GM19328 (cell line): ENCODE results near the gene TGFBI.

Source experiments
- ATAC-seq: cut with Tn5 transposase; IDR thresholded peaks from one replicate; pipeline ENCODE4 v1.9.1; 2021; ENCODE audit warnings: mild to moderate bottlenecking, moderate library complexity; ENCODE audit not compliant: unreplicated experiment

Gene TGFBI

DNA sequence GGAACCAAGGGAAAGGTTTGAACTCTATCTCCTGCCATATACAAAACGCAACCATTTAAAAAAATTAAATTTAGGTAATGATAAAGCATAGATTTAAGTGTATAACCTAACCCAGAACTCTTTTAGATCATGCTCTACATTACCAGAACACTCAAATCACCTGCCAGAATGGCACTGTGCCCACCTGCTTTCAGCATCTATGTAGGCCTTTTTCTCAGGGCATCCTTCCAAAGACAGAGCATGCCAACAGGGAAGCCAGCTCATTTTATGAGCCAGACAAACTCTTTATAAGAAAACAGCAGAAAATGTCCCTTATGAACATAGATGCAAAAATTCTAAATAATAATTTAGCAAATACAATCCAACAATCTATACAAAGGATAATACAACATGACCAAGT, 55.9 kb downstream of the TGFBI start:
- no peak for ATAC-seq

DNA sequence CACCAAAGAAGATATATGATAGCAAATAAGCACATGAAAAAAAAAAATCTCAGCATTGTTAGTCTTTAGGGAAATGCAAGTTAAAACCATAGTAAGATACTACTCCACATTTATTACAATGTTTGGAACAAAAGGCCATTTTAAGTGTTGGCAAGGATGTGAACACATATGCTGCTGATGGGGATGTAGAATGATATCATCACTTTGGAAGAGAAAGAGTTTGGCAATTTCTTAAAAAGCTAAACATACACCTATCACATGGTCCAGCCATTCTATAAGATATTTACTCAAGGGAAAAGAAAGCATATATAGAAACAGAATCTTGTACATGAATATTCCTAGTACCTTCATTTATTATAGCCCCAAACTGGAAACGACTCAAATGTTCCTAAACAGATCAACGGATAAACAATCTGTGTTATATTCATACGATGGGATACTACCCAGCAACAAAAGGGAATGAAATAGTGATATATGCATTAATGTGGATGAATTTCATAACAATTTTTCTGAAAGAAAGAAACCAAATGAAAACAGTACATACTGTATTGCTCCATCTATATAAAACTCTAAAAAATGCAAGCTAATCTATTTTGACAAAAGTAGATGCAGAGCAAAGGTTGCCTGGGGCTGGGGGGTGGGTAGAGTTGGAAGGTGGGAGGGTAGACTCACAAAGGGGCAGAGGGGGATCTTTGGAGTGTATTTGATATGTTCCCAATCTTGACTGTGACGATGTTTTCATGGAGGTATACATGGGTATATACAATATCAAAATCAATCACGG, 58.2 kb downstream of the TGFBI start:
- no peak for ATAC-seq

DNA sequence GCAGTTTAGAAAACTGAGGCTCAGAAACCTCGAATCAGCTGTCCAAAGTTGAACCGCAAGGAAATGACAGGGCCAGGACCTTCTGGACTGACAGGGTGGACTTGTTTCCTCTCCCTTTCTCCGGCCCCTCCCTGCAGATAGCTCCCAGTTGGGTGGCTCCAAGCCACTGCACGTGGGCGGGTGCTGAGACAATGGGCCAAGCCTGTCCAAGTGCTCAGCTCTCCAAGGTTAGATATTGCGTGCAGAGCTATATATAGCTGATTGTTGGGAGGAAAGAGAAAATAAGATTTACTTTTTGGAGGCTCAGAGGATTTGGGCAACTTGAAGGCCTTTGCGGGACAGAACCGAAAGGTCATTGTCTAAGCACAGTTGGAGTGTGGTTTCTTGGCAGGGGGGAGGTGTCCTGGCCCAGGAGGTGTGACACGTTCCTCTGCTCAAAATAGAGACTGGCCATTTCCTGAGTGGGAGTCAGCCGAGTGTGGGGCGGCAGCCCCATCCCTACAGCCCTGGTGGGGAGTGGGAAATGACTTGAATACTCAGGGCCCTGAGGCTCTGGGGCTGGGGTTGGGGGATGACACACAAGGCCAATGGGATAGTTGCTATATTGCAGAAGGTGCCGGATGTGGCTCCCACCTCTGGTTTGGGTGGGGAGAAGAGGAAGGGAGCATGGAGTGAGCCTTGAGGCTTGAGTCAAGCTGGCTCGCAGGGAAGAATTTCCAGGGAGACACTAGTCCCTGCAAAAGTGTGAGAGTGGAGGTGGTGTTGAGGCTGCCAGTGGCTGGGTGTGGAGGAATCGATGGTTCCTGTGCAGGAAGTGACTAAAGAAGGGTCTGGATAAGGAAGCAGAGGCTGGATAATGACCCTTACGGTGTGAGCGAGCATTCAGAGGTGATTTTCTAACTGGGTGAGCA, 59.4 kb downstream of the TGFBI start:
- no peak for ATAC-seq

DNA sequence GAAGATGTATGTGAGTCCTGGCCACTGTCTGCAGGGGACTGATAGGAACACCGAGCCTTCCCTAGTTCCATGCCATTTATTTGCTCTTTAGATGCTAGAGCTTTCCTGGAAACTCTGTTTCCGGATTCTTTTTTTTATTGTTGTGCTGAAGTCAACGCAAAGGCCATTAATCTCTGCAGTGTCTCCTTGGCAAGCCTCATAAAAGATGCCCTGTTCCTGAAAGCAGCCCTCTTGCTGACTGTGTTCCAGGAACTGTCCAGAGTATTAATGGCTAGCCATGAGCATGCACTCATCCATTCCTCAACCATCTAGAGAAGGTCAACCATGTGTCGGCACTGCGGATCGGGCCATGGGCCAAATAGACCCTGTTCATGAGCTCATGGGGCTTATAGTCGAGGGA, 61.0 kb downstream of the TGFBI start:
- no peak for ATAC-seq

DNA sequence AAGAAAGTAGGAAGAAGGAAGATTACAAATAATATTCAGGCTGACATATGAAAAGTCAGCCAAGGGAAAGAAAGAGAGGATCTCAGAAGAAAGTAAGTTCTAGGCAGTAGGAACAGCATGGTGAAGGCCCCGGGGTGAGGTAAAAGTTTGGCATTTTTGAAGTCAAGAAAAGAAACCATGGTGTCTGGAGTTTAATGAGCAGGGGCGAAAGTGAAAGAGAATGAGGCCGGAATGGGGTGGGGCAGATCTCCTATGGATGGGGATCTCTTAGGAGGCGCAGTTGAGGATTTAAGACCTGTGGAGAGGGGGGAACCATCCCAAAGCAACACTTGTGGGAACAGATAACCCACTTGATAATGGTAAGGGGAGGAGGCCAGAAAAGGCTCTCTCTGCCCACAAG, 61.5 kb downstream of the TGFBI start:
- ATAC-seq, result no peak

DNA sequence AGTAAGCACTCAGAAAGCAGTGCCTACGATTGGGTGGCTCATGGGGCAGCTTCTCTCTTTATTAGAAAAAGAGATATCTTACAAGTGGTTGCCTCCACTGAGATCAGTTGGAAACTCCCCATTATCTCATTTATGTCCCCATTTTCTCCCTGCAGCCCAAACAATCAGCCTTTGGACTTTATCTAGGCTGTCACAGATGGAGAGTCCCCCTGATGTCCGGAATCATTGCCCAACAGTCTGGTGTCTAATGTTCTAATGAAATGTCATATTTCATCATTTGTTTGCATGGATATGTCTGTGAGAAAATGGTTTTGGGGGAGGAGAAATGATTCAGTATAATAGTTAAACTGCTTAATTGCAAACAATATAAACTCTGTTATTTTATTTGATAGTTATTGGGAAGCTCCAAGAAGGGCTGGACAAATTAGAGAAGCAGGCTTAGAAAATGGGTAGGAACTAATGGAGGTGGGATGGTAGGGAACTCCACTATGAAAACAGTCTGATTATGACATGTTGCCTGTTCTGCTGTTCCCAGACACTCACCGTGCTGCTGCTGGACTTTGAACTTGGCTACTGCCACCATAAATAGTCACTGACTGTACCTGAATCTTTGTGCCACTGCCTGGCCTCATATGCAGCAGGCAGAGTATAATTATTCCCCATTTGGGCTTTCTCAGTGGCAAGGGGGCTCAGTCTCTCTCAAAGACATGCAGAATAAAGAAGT, 65.6 kb downstream of the TGFBI start:
- no peak for ATAC-seq

DNA sequence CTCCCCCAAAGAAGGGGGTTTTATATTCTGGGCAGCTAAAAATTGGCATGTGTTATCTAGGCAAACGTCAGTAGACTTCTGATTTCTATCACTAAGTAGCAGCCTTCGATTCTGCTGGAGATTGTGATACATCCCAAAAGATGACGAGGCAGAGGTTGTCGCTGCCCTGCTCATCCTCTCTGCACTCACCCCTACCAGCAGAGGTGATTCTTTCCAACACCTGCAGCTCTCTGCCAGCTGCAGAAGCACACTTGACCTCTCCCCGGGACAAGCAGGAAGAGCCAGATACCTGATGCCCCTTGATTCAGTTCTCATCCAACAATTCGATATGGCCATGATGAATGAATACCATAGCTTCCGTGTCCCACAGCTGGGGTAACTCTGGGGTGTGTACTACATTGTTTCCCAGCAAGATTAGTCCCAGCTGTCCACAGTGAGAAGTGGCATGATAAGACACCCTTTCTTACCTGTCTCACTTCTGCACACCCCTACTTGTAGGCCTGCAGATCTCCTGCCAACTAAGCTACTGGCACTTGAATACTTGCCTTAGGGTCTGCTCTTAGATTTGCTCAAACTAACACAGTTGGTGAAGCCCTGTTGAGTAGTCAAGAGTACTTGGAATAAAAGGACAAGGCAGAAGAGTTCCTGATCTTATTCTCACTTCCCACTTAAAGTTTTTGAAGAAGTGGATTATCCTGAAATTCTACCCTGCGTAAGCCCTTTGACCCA, 66.3 kb downstream of the TGFBI start:
- no peak for ATAC-seq

DNA sequence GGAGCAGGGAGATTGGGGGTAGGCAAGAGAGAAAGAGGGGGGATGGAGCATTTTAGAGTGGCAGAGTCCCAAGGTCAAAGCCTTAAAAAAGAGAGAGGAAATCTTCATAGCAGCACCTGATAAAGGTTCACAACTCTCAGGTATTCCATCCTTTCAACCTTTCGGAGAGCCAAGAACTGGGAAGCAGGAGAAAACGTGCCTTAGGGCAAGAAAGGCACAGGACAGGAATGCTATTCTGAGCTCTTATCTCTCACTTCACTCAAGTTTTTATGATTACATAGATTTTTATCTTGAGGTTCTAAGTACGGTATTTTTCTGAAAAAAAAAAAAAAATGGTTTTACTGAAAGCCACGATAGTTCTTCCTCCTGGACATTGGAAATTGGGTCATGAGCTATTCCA, 69.4 kb downstream of the TGFBI start:
- ATAC-seq, result no peak

DNA sequence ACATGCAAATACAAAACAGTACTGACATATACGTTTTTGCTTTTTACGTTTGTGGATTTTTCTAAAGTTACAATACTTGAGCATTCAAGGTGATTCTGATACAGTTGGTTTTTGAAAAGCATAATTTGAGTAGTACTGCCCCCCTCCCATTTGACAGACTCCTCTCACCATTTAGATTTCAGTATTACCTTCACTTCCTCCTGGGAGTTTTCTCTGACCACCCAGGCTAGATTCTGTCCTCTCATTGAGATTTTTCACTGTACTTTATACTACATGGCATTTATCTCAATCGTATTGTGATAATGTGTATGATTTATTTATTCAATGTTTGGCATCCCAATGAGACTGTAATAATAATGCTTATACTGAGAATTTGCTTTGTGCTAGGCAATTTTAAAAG, 71.1 kb downstream of the TGFBI start:
- no peak for ATAC-seq

DNA sequence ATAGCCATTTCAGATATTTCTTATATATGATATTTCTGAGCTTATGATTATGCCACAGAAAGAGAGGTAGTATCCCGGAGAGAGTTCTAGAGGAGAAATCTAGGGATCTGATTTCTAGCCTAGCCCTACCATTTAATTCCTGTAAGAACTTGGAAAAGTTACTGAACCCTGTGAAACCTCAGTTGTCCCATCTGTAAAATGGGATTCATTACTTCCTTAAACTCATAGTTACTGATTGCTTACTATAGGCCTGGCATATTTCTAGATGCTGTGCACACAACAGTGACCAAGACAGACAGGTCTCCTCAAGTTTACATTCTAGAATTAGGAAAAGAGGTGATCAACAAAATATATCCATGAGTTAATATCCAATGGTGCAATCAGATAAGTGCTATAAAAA, 73.1 kb downstream of the TGFBI start:
- no peak for ATAC-seq

DNA sequence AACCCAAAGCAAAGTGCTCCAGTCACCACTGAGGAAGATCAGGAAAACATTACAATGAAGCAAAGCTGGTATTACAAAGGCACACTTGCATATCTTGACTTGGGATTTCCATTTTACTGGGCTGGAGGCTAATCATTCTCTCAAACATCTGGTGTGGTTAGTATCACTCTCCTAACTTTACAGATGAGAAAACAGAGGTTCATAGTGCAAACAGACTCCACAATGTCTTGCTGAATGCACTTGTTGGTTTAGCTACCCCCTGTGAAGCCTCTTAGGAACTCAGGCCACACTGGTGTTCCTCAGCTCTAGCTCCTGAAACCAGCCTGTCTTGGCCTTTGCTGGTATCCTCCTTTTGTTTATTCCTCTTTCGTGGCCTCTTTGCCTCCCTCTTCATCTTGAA, 74.3 kb downstream of the TGFBI start:
- ATAC-seq, result no peak

DNA sequence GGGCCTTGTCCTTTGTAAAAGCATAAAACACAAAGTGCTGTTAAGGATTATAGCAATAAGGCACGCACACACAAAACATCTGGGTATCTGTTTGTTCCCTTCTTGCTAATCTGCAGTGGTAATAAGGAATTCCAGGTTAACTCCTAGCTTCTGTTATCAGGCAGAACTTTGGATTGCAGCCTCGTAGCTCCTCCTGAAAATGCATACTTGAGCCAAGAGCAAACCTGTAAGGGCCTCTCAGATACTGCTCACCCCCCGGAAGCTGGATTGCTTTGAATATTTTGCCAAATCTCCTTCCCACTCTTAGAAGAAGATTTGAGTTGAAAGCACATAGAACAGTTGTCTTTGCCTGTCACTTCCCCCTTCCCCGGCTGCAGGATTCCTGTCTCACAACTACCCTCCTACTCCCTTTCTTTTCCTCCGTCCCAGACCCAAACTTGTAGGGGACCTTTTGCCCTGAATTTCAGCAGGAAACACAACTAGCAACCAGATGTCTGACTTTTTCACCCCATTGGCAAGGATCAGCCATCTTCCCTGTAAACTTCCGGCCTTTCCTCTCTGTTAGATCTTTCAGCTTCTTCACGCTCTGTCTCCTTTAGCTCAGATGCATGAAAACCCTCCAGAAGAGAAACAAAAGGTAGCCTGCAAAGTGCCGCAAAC, 75.6 kb downstream of the TGFBI start:
- ATAC-seq, result no peak

DNA sequence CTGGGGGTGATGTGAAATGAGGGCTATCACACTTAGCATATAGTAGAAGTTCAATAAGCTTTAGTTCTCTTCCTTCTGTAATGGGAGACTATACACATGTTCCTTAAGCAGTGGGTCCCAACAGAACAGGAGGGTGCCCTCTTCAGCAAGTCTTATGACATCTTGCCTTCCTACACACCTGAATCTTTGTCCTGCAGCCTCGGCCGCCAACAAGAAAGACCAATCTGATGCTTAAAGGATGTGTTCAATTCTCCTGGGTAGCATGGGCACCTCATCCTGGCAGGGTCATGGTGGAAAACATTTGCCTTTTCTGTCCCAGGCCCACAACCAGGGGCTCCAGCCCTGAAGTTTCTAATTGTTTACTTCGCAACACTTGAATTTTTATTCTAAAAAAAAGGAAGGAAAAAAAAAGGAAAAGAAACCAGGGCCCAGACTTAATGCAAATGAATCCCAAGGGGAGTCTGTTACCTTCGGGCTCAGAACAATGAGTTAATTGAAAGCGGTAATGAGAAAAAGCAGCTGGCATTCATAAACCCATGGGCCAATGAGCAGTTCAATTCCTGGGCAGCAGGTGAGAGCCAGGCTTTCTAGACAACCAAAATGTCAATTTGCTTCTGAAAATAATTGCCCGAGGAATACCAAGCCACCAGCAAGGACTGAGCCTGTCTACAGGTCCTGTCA, 77.7 kb downstream of the TGFBI start:
- no peak for ATAC-seq

DNA sequence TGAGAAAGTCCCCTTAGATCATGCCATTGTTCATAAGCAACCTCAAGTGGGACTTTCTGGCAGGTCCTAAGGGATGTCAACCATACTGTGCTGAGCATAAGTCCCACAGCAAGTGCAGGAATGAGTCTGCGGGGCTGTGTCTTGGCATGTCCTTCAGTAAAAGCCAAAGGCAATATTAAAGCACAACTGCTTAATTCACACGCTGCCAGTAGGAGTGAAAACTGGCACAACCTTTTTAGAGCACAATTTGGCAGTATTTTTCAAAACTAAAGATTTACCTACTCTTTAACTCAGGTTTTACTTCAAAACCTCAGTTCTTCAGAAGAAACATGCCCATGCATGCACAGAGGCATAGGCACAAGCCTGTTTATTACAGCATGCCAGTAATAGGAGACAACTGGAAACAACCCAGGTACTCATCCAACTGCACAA, 79.4 kb downstream of the TGFBI start:
- ATAC-seq, result no peak

DNA sequence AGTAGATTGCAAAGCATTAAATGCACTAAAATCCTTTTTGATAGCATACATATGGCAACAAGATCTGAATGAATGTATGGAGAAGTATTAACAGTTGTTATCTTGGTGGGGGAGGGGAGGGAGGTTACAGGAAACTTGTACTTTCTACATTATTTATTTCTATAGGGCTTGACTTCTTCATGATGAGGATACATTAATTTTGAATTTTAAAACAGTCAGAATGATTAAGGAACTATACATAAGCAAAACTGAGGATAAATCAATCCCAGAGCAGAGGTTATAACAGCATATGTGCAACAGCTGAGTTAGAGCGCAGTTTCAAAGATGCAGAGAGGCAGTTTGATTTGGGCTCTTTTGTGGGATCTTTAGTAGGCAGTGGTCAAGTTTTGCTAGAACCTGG, 80.0 kb downstream of the TGFBI start:
- no peak for ATAC-seq

DNA sequence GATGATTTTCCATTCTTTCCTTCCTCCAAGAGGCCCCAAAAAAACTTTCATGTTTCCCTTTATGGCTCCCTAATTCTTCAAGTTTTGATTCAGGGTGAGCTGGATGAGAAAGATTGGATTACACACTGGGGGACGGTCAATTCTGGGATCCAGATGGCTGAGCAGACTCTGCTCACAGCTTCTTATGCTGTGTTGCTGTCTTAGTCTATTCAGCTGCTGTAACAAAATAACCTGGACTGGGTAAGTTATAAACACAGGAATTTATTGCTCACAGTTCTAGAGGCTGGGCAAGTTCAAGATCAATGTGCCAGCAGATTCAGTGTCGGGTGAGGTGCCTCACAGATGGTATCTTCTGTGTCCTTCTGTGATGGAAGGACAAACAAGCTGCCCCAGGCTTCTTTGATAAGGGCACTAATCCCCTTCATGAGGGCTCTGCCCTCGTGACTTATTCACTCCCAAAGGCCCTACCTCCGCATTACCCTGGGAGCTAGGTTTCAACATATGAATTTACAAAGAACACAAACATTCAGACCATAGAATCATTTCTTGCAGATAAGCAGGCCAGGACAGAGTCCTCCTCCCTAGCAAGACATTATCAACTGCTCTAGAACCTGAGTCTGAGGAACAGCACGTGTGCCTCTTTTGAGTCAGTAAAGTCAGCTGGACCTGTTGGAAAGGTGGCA, 80.8 kb downstream of the TGFBI start:
- no peak for ATAC-seq
